HUES6 (cell line): ENCODE measurements around the gene SDF4.

ENCODE experiments used
- H3K27ac ChIP-seq: 2 replicates; pipeline ENCODE4 v1.7.0; 2013; ENCODE audit warnings: low read depth, mild to moderate bottlenecking, low read length, inconsistent platforms
- H3K27me3 ChIP-seq: 2 replicates; pipeline ENCODE4 v1.6.1; 2013; ENCODE audit warnings: low read length; ENCODE audit not compliant: control insufficient read depth, insufficient read depth
- H3K36me3 ChIP-seq: 2 replicates; pipeline ENCODE4 v1.6.1; 2013; ENCODE audit warnings: low read length; ENCODE audit not compliant: control insufficient read depth, insufficient read depth
- H3K4me1 ChIP-seq: 2 replicates; pipeline ENCODE4 v1.6.1; 2013; ENCODE audit warnings: low read length; ENCODE audit not compliant: control insufficient read depth, insufficient read depth
- H3K4me3 ChIP-seq: 2 replicates; pipeline ENCODE4 v1.5.1; 2013; ENCODE audit warnings: low read depth, low read length
- H3K9ac ChIP-seq: one replicate; pipeline ENCODE4 v1.6.1; 2013; ENCODE audit warnings: mild to moderate bottlenecking, low read length
- H3K9me3 ChIP-seq: 2 replicates; pipeline ENCODE4 v1.6.1; 2013; ENCODE audit warnings: low read depth, low read length; ENCODE audit not compliant: control insufficient read depth, insufficient read depth

Gene SDF4

GRCh38 chr1:1234180-1234808, 2.5 kb upstream of the SDF4 start:
- H3K4me3 ChIP-seq: no peak overlapping the region
- H3K27me3 ChIP-seq: no peaks in the 10 kb centered on the region
- H3K9me3 ChIP-seq: 0 out of 2 replicates have a peak, but pooled peaks cover 2% of the 10 kb centered on the region
- peaks cover 3% of the 10 kb centered on the region for H3K36me3 ChIP-seq
- no peak overlapping the region for H3K27ac ChIP-seq
- H3K9ac ChIP-seq: no peak overlapping the region
- H3K4me1 ChIP-seq: peaks cover 17% of the 10 kb centered on the region; the same call in 1 of the 2 replicates

- Histone ChIP-seq H3K27me3 (no peaks in the 10 kb centered on the region), H3K4me3 (no peak overlapping the region), H3K27ac (no peak overlapping the region), H3K36me3 (peaks cover 10% of the 10 kb centered on the region), H3K9ac (no peak overlapping the region), H3K9me3 (0 out of 2 replicates have a peak, but pooled peaks cover 2% of the 10 kb centered on the region), H3K4me1 (peaks cover 17% of the 10 kb centered on the region; the same call in 1 of the 2 replicates)
Measured at GRCh38 chr1:1233567-1233892, 1.7 kb upstream of the SDF4 start.

- no peak overlapping the region for H3K9ac ChIP-seq
- peak overlapping the region; percentile 53 for H3K4me3 ChIP-seq
- H3K4me1 ChIP-seq: peaks cover 13% of the 10 kb centered on the region; the same call in 1 of the 2 replicates
- H3K27ac ChIP-seq: no peak overlapping the region
- no peaks in the 10 kb centered on the region for H3K27me3 ChIP-seq
- H3K36me3 ChIP-seq: peaks cover 15% of the 10 kb centered on the region
- H3K9me3 ChIP-seq: 0 out of 2 replicates have a peak, but pooled peaks cover 2% of the 10 kb centered on the region
Measured at GRCh38 chr1:1232796-1233566, 1.2 kb upstream of the SDF4 start.

GRCh38 chr1:1232208-1232795, 501 bp upstream of the SDF4 start, which contains the start of gene B3GALT6:
Gene B3GALT6 (plus strand): TSS chr1:1232237. CDS start chr1:1232279, 42 bp downstream.
- H3K27me3 ChIP-seq: no peaks in the 10 kb centered on the region
- H3K4me1 ChIP-seq: peaks cover 8% of the 10 kb centered on the region; the same call in 1 of the 2 replicates
- peak within 1 kb of the TSS; percentile 97 for H3K9ac ChIP-seq
- H3K4me3 ChIP-seq: peak within 1 kb of the TSS; percentile 97
- H3K27ac ChIP-seq: peak within 1 kb of the TSS; percentile 92
- peaks cover 22% of the 10 kb centered on the region for H3K36me3 ChIP-seq
- 0 out of 2 replicates have a peak, but pooled peaks cover 2% of the 10 kb centered on the region for H3K9me3 ChIP-seq

GRCh38 chr1:1230656-1231399, 973 bp downstream of the SDF4 start:
- peak overlapping the region; percentile 97 for H3K9ac ChIP-seq
- no peaks in the 10 kb centered on the region for H3K27me3 ChIP-seq
- peaks cover 3% of the 10 kb centered on the region; the same call in 1 of the 2 replicates for H3K4me1 ChIP-seq
- H3K27ac ChIP-seq: peak overlapping the region; percentile 92; the same call in 1 of the 2 replicates
- peak overlapping the region; percentile 97 for H3K4me3 ChIP-seq
- H3K9me3 ChIP-seq: 0 out of 2 replicates have a peak, but pooled peaks cover 2% of the 10 kb centered on the region
- H3K36me3 ChIP-seq: peaks cover 33% of the 10 kb centered on the region

- Histone ChIP-seq H3K9ac (no peak overlapping the region), H3K27ac (no peak overlapping the region), H3K4me1 (peaks cover 3% of the 10 kb centered on the region; the same call in 1 of the 2 replicates), H3K36me3 (peaks cover 40% of the 10 kb centered on the region), H3K4me3 (no peak overlapping the region), H3K9me3 (0 out of 2 replicates have a peak, but pooled peaks cover 2% of the 10 kb centered on the region), H3K27me3 (no peaks in the 10 kb centered on the region)
Measured at GRCh38 chr1:1229770-1230169, 2.0 kb downstream of the SDF4 start.

- H3K4me1 ChIP-seq: peaks cover 3% of the 10 kb centered on the region; the same call in 1 of the 2 replicates
- H3K9me3 ChIP-seq: 0 out of 2 replicates have a peak, but pooled peaks cover 2% of the 10 kb centered on the region
- no peak overlapping the region for H3K4me3 ChIP-seq
- H3K27me3 ChIP-seq: no peaks in the 10 kb centered on the region
- H3K36me3 ChIP-seq: peaks cover 46% of the 10 kb centered on the region
- H3K27ac ChIP-seq: no peak overlapping the region
- no peak overlapping the region for H3K9ac ChIP-seq
Measured at GRCh38 chr1:1228596-1229321, 3.0 kb downstream of the SDF4 start.

- Histone ChIP-seq H3K36me3 (peaks cover 47% of the 10 kb centered on the region), H3K27ac (no peak overlapping the region), H3K9ac (no peak overlapping the region), H3K4me1 (peaks cover 3% of the 10 kb centered on the region; the same call in 1 of the 2 replicates), H3K9me3 (0 out of 2 replicates have a peak, but pooled peaks cover 2% of the 10 kb centered on the region), H3K27me3 (no peaks in the 10 kb centered on the region), H3K4me3 (no peak overlapping the region)
Measured at GRCh38 chr1:1228187-1228586, 3.6 kb downstream of the SDF4 start.

- no peaks in the 10 kb centered on the region for H3K9me3 ChIP-seq
- H3K36me3 ChIP-seq: peaks cover 55% of the 10 kb centered on the region
- peaks cover 3% of the 10 kb centered on the region; the same call in 1 of the 2 replicates for H3K4me1 ChIP-seq
- no peaks in the 10 kb centered on the region for H3K27me3 ChIP-seq
- H3K9ac ChIP-seq: no peak overlapping the region
- no peak overlapping the region for H3K4me3 ChIP-seq
- no peak overlapping the region for H3K27ac ChIP-seq
Measured at GRCh38 chr1:1227386-1227785, 4.4 kb downstream of the SDF4 start.
